Body of pancreas (tissue), 4 donors: ENCODE measurements around the gene HILPDA. TPM values are rescaled to one million over a fixed set of nuclear protein-coding genes. Genes with fewer than 3 reads are reported as not detected.
A peak's percentile ranks its signal among the peaks of the same experiment; 100 is the strongest.

Experiments
- ATAC-seq: fragments of 150-250 bp; one replicate; pipeline ENCODE4 v1.9.1; 2016
- DNase-seq, 4 donors: peaks; one replicate each; pipeline ENCODE4 v3.0.0-alpha.2; 2019
- H3K27ac ChIP-seq, 4 donors: fragments of 200-600 bp; sonication (generic); 1 replicate in 3 of 4; 2 replicates in 1 of 4; pipeline versions ENCODE4 v1.5.1 to v1.6.1; 2016 to 2019; ENCODE audit warnings: mild to moderate bottlenecking in 1 of 4, mixed read lengths in 1 of 4, moderate library complexity in 1 of 4
- H3K27me3 ChIP-seq, 2 donors: fragments of 200-600 bp; sonication (generic); one replicate each; pipeline ENCODE4 v1.6.0; 2016; ENCODE audit warnings: mild to moderate bottlenecking in 1 of 2
- H3K36me3 ChIP-seq, 2 donors: fragments of 200-600 bp; sonication (generic); replicated peaks in 1 of 2; 2 replicates each; pipeline ENCODE4 v1.5.1; 2016; ENCODE audit warnings: low read depth in 2 of 2; ENCODE audit not compliant: insufficient read depth in 1 of 2
- H3K4me1 ChIP-seq: fragments of 200-600 bp; sonication (generic); one replicate; pipeline ENCODE4 v1.6.0; 2016
- H3K4me3 ChIP-seq, 2 donors: fragments of 200-600 bp; sonication (generic); 1 replicate in 1 of 2; 2 replicates in 1 of 2; pipeline ENCODE4 v1.5.1; 2016 to 2019
- H3K9me3 ChIP-seq, 3 donors: fragments of 200-600 bp; sonication (generic); 1 replicate in 2 of 3; 2 replicates in 1 of 3; pipeline ENCODE4 v1.5.1; 2016
- CTCF ChIP-seq, 7 experiments: fragments of 450-650 bp in 4 of 7; fragments of 200-600 bp in 3 of 7; sonication (generic) in 3 of 7; IDR thresholded peaks; one replicate each; pipeline ENCODE4 v1.5.1; 2016 to 2019; ENCODE audit warnings: antibody characterized with exemption in 7 of 7
- POLR2A ChIP-seq, 3 donors: fragments of 450-650 bp; IDR thresholded peaks; one replicate each; pipeline ENCODE4 v1.6.1; 2016; ENCODE audit warnings: antibody characterized with exemption in 3 of 3, mild to moderate bottlenecking in 2 of 3
- WGBS, 2 donors: methylation state at CpG; one replicate each; pipeline ENCODE4 v1.1.5; 2017; 5-methylcytosine and 5-hydroxymethylcytosine counted together
- intact Hi-C: fragments of 100-400 bp; cut with DNase I; formaldehyde crosslinking; loops from one replicate; pipeline ENCODE4 v1.15.1; 2023
- total RNA-seq, 2 donors: library from RNA; depleted of rRNA; stranded (reverse); fragments of >200 nt; gene quantifications; one replicate each; pipeline ENCODE4 v1.1.0, GENCODE V29; 2016

HILPDA gene
- total RNA-seq, 2 donors from 2014 or later = 7.9 to 9.1 TPM

- Histone ChIP-seq H3K4me3 (no peak overlapping the region), H3K36me3 (no peaks in the 10 kb centered on the region), H3K9me3 (no peaks in the 10 kb centered on the region), H3K27me3 (no peaks in the 10 kb centered on the region), H3K4me1 (no peaks in the 10 kb centered on the region), H3K27ac (no peak overlapping the region)
- DNase-seq (no peak), ATAC-seq (no peak)
- WGBS, 2 donors = 48 to 83% methylated on average over 3 of the region's 3 CpGs
- TF ChIP-seq POLR2A (IDR thresholded peaks at IDR 0.05) = no peak
- no peak for TF ChIP-seq CTCF (IDR thresholded peaks at IDR 0.05)
- intact Hi-C loops = no loop called here
Observed at GRCh38 chr7:128422842-128423241, 32.8 kb upstream of the HILPDA start.

GRCh38 chr7:128424686-128425275, 30.9 kb upstream of the HILPDA start:
- no peak for TF ChIP-seq CTCF (IDR thresholded peaks at IDR 0.05)
- no peak for TF ChIP-seq POLR2A (IDR thresholded peaks at IDR 0.05)
- Histone ChIP-seq H3K27me3 (no peaks in the 10 kb centered on the region), H3K9me3 (no peaks in the 10 kb centered on the region), H3K4me3 (no peak overlapping the region), H3K27ac (no peak overlapping the region), H3K36me3 (no peaks in the 10 kb centered on the region), H3K4me1 (no peaks in the 10 kb centered on the region)
- 63% methylated on average over 1 of the region's 1 CpG for WGBS, 2 donors
- intact Hi-C loops = loop anchor here (5.0 kb wide), 1 partner anchor 38 kb away; no protein-coding TSS in a partner anchor
- no peak for DNase-seq
- ATAC-seq = no peak

DNA sequence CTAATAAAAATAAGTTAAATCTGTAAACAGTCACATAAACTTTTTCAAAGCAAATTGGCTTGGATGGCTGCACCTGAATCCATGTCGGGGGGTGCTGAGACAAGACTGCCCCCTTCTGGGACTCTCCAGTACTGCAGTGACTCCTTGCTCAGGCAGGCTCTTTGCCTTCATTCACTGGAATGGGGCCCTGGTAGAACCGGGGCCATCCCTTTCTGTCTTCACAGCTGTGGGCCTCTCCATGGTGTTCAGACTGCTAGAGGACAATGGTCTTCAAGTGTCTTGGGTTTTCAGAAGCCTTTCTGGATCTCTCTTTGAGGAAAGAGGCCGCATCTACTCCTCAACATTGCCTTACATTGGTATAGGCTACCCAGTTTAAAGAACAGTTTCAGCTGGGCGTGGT, 29.8 kb upstream of the HILPDA start:
- 27 to 33% methylated on average over 4 of the region's 4 CpGs for WGBS, 2 donors
- intact Hi-C loops = loop anchor here (5.0 kb wide), 1 partner anchor 36 kb away; no protein-coding TSS in a partner anchor
- peak; percentile 44 for ATAC-seq
- H3K4me3 ChIP-seq = no peak overlapping the region
- H3K9me3 ChIP-seq = no peaks in the 10 kb centered on the region
- no peaks in the 10 kb centered on the region for H3K27me3 ChIP-seq
- DNase-seq = peak; percentile 48 to 80 (median 70)
- TF ChIP-seq CTCF (IDR thresholded peaks at IDR 0.05) (peak; percentile 50 to 82 (median 63)), POLR2A (IDR thresholded peaks at IDR 0.05) (no peak)
- H3K36me3 ChIP-seq = no peaks in the 10 kb centered on the region
- no peaks in the 10 kb centered on the region for H3K4me1 ChIP-seq
- no peak overlapping the region for H3K27ac ChIP-seq

GRCh38 chr7:128427289-128427891, 28.3 kb upstream of the HILPDA start:
- ATAC-seq = peak; percentile 87
- Histone ChIP-seq H3K4me3 (no peak overlapping the region), H3K27ac (no peak overlapping the region), H3K9me3 (no peaks in the 10 kb centered on the region), H3K36me3 (no peaks in the 10 kb centered on the region), H3K27me3 (no peaks in the 10 kb centered on the region), H3K4me1 (no peaks in the 10 kb centered on the region)
- 8 to 10% methylated on average over 7 of the region's 7 CpGs for WGBS, 2 donors
- peak in 3 of 4 donors; percentile 36 to 48 (median 44) for DNase-seq
- intact Hi-C loops = loop anchor here (5.0 kb wide), 1 partner anchor 35 kb away; no protein-coding TSS in a partner anchor
- TF ChIP-seq CTCF (IDR thresholded peaks at IDR 0.05) = peak; percentile 48 to 94 (median 88)
- no peak for TF ChIP-seq POLR2A (IDR thresholded peaks at IDR 0.05)
